Sigmoid colon (tissue), 7 donors: ENCODE data around the gene MSGN1. TPM values are rescaled to one million over a fixed set of nuclear protein-coding genes. Genes with fewer than 3 reads are reported as not detected.

ENCODE experiments used
- DNase-seq: peaks from one replicate; pipeline ENCODE4 v3.0.0-alpha.2; 2019
- H3K27ac ChIP-seq, 4 donors: fragments of 200-600 bp; sonication (generic); one replicate each; pipeline ENCODE4 v1.5.1; 2016 to 2019; ENCODE audit warnings: mild to moderate bottlenecking in 1 of 4
- H3K27me3 ChIP-seq, 3 donors: fragments of 200-600 bp; sonication (generic); one replicate each; pipeline ENCODE4 v1.5.1; 2019; ENCODE audit warnings: mild to moderate bottlenecking in 1 of 3
- H3K36me3 ChIP-seq, 4 donors: fragments of 200-600 bp; sonication (generic); one replicate each; pipeline ENCODE4 v1.5.1; 2016 to 2019
- H3K4me1 ChIP-seq, 4 donors: fragments of 200-600 bp; sonication (generic); one replicate each; pipeline ENCODE4 v1.5.1; 2017 to 2019
- H3K4me3 ChIP-seq, 4 donors: fragments of 200-600 bp; sonication (generic); one replicate each; pipeline ENCODE4 v1.5.1; 2017 to 2019; ENCODE audit warnings: mild to moderate bottlenecking in 2 of 4, moderate library complexity in 1 of 4
- H3K9me3 ChIP-seq, 4 donors: fragments of 200-600 bp in 3 of 4; sonication (generic) in 3 of 4; one replicate each; pipeline versions ENCODE4 v1.5.1 to v1.6.1; 2013 to 2019
- CTCF ChIP-seq, 4 experiments: fragments of 450-650 bp in 3 of 4; fragments of 200-600 bp in 1 of 4; IDR thresholded peaks; one replicate each; pipeline ENCODE4 v1.5.1; 2016 to 2019; ENCODE audit warnings: antibody characterized with exemption in 4 of 4, mild to moderate bottlenecking in 3 of 4, moderate library complexity in 2 of 4
- EP300 ChIP-seq, 4 donors: sonication (generic); formaldehyde crosslinking; IDR thresholded peaks; one replicate each; pipeline ENCODE4 v1.6.1; 2017; ENCODE audit warnings: antibody characterized with exemption in 4 of 4
- POLR2A ChIP-seq, 2 donors: fragments of 450-650 bp; IDR thresholded peaks; one replicate each; pipeline ENCODE4 v1.6.1; 2016; ENCODE audit warnings: antibody characterized with exemption in 2 of 2, mild to moderate bottlenecking in 2 of 2, moderate library complexity in 2 of 2
- POLR2AphosphoS5 ChIP-seq, 4 donors: sonication (generic); formaldehyde crosslinking; IDR thresholded peaks; one replicate each; pipeline ENCODE4 v1.6.1; 2017; ENCODE audit warnings: antibody characterized with exemption in 4 of 4
- WGBS, 2 donors: extraction: QIAGEN DNeasy Blood & Tissue Kit; methylation state at CpG; one replicate each; pipeline ENCODE4 v1.1.7; 2013; 5-methylcytosine and 5-hydroxymethylcytosine counted together
- intact Hi-C: fragments of 100-400 bp; cut with DNase I; formaldehyde crosslinking; loops from one replicate; pipeline ENCODE4 v1.15.1; 2023
- polyA plus RNA-seq, 3 donors: library from polyadenylated mRNA; stranded (reverse); fragments of 200-250 nt; gene quantifications; one replicate each; pipeline ENCODE4 v1.2.3, GENCODE V29; 2013
- total RNA-seq, 4 donors: library from RNA; depleted of rRNA; stranded (reverse); fragments of >200 nt; gene quantifications; one replicate each; pipeline ENCODE4 v1.1.0, GENCODE V29; 2016
- donor health status: healthy with polysubstance abuse.
- donor health status: Bipolar disorder and iron deficiency.
- donor health status: healthy.

Gene MSGN1
- total and polyA plus RNA-seq, 7 donors = 0.41 TPM; not detected in 6

DNA sequence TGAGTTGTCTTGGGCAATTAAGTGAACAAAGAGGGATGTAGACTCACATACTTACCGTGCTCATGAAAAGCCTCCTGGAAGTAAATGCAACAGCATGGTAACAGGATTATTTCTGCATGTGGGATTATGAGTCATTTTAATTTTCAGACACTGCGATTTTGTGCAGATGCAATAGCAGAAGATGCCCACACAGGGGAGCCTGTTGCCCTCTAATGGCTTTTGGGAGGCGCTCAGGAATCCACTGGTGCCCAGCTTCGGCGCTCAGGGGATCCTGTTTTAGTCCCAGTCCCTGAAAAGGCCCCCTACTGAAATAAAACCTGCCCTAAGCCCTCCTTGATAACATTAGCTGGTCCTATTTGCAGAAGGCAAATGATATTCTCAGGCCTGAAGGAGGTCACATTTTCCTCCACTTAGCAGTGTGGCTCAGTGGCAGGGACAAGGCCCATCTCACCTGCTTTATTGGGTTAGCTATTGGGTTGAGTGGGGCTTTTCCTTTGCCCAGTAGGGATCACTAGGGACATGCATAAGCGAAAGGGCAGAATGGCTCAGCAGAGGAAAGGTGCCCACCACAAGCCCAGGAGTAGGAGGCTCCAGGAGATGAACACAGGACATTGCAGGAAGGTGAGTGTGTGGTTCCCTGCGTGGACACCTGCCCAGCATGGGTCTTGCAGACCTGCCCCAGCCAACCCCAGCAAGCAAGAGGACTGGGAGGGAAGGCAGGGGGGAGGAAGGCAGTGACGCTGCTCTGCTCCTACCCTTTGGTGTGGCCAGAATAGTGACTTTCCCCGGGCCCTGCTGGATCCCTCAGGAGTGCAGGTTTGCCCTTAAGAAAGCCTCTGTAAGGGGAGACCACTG is 35.7 kb downstream of the MSGN1 start:
- Histone ChIP-seq H3K27ac (no peak overlapping the region), H3K27me3 (no peaks in the 10 kb centered on the region), H3K4me3 (no peak overlapping the region), H3K4me1 (no peaks in the 10 kb centered on the region), H3K36me3 (no peaks in the 10 kb centered on the region), H3K9me3 (no peaks in the 10 kb centered on the region)
- peak; percentile 71 for DNase-seq
- TF ChIP-seq EP300 (IDR thresholded peaks at IDR 0.05) = peak in 1 of 4 donors; percentile 6
- TF ChIP-seq CTCF (IDR thresholded peaks at IDR 0.05) = peak; percentile 64 to 94 (median 80)
- TF ChIP-seq POLR2AphosphoS5 (IDR thresholded peaks at IDR 0.05) = no peak
- no peak for TF ChIP-seq POLR2A (IDR thresholded peaks at IDR 0.05)
- WGBS, 2 donors = 42 to 44% methylated on average over 9 of the region's 9 CpGs
- intact Hi-C loops = loop anchor here (1.0 to 2.0 kb wide), 3 partner anchors 298 to 527 kb away; no protein-coding TSS in a partner anchor

DNA sequence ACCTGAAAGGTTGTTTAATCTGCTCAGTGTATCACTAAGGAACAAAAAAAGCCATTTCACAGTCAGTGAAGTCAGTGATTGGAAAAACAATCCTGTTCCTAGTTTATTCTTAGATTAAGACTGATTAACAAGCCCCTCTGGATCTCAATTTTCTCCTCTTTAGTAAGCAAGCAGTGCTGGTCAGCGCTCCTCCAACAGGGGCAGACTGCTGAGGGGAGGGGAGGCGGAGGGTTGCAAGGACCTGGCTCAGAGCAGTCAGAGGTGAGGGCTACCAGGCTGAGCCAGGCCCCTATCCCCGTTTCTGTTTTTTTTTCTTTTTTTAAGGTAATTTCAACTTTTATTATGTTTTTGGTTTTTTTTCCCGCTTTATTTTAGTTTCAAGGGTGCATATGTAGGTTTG is 37.5 kb downstream of the MSGN1 start:
- Histone ChIP-seq H3K4me3 (no peak overlapping the region), H3K36me3 (no peaks in the 10 kb centered on the region), H3K4me1 (no peaks in the 10 kb centered on the region), H3K9me3 (no peaks in the 10 kb centered on the region), H3K27ac (no peak overlapping the region), H3K27me3 (no peaks in the 10 kb centered on the region)
- DNase-seq = no peak
- 64 to 72% methylated on average over 4 of the region's 4 CpGs for WGBS, 2 donors
- intact Hi-C loops = loop anchor here (2.0 kb wide), 1 partner anchor 525 kb away; no protein-coding TSS in a partner anchor
- TF ChIP-seq POLR2A (IDR thresholded peaks at IDR 0.05) (no peak), EP300 (IDR thresholded peaks at IDR 0.05) (no peak), POLR2AphosphoS5 (IDR thresholded peaks at IDR 0.05) (no peak), CTCF (IDR thresholded peaks at IDR 0.05) (no peak)

DNA sequence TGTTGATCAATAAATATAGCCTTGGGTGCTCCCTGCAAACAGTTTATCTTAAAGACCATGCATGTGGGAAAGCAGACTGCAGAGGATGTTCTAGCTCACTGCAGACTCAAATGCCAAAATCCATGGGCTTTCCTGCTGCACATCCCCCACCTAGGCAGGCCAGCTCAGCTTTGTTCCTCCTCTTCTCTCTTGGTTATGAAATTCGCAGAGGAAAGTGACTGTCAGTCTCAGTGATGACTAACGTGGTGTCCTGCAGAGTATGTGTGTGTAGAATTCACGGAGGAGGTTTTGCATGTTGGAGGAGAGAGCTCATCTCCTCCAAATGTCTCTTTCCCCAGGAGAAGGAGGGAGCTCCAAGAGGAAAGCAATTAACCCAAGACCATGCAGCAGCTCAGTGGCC is 40.8 kb downstream of the MSGN1 start:
- H3K27ac ChIP-seq = no peak overlapping the region
- no peaks in the 10 kb centered on the region for H3K9me3 ChIP-seq
- TF ChIP-seq EP300 (IDR thresholded peaks at IDR 0.05) (no peak), POLR2AphosphoS5 (IDR thresholded peaks at IDR 0.05) (no peak), POLR2A (IDR thresholded peaks at IDR 0.05) (no peak), CTCF (IDR thresholded peaks at IDR 0.05) (no peak)
- DNase-seq = no peak
- H3K36me3 ChIP-seq = no peaks in the 10 kb centered on the region
- no peaks in the 10 kb centered on the region for H3K4me1 ChIP-seq
- intact Hi-C loops = no loop called here
- no peak overlapping the region for H3K4me3 ChIP-seq
- WGBS, 2 donors = 53 to 54% methylated on average over 3 of the region's 3 CpGs
- H3K27me3 ChIP-seq = no peaks in the 10 kb centered on the region

- H3K27ac ChIP-seq = no peak overlapping the region
- intact Hi-C loops = no loop called here
- no peaks in the 10 kb centered on the region for H3K4me1 ChIP-seq
- no peaks in the 10 kb centered on the region for H3K36me3 ChIP-seq
- H3K9me3 ChIP-seq = no peaks in the 10 kb centered on the region
- no peak overlapping the region for H3K4me3 ChIP-seq
- TF ChIP-seq EP300 (IDR thresholded peaks at IDR 0.05) = no peak
- no peak for TF ChIP-seq POLR2AphosphoS5 (IDR thresholded peaks at IDR 0.05)
- TF ChIP-seq CTCF (IDR thresholded peaks at IDR 0.05) = no peak
- no peak for TF ChIP-seq POLR2A (IDR thresholded peaks at IDR 0.05)
- no peaks in the 10 kb centered on the region for H3K27me3 ChIP-seq
- DNase-seq = no peak
- WGBS, 2 donors = 51 to 67% methylated on average over 1 of the region's 1 CpG
Observed at GRCh38 chr2:17858064-17858463, 41.8 kb downstream of the MSGN1 start.
